Activated CD4-positive, alpha-beta memory T cell treated with anti-CD3 and anti-CD28 coated beads for 36 hours (primary cell): Measurements from ENCODE around the gene CDC37. TPM values are rescaled to one million over a fixed set of nuclear protein-coding genes. Genes with fewer than 3 reads are reported as not detected.

Experiments
- CTCF ChIA-PET: fragments of 350-600 bp; sonication (Branson Sonifier 250); formaldehyde crosslinking; loops from one replicate; lab custom pipeline; 2021; ENCODE audit warnings: antibody characterized with exemption, inconsistent platforms; lab: Charles Lee
- POLR2A ChIA-PET: fragments of 350-600 bp; sonication (Branson Sonifier 250); formaldehyde crosslinking; loops from one replicate; lab custom pipeline; 2021; ENCODE audit warnings: antibody characterized with exemption; lab: Charles Lee
- DNase-seq: peaks from one replicate; pipeline ENCODE4 v3.0.0-alpha.2; 2020
- H3K27ac Mint-ChIP-seq: one replicate; pipeline ENCODE4 v1.8.0; 2021; ENCODE audit warnings: mixed read lengths
- H3K27me3 Mint-ChIP-seq: one replicate; pipeline ENCODE4 v1.8.0; 2021; ENCODE audit warnings: mixed read lengths
- H3K36me3 Mint-ChIP-seq: one replicate; pipeline ENCODE4 v1.8.0; 2021; ENCODE audit warnings: mixed read lengths
- H3K4me1 Mint-ChIP-seq: one replicate; pipeline ENCODE4 v1.8.0; 2021; ENCODE audit warnings: low read depth, mixed read lengths
- H3K4me3 Mint-ChIP-seq: one replicate; pipeline ENCODE4 v1.8.0; 2021; ENCODE audit warnings: mild to moderate bottlenecking, mixed read lengths
- H3K9me3 Mint-ChIP-seq: one replicate; pipeline ENCODE4 v1.8.0; 2021; ENCODE audit warnings: mixed read lengths
- intact Hi-C: fragments of 100-400 bp; cut with micrococcal nuclease; formaldehyde crosslinking; loops from one replicate; pipeline ENCODE4 v1.15.1; 2023
- microRNA-seq: library from miRNA; unstranded; fragments of <30 nt; microRNA quantifications from one replicate; pipeline ENCODE4 v1.2.0, GENCODE V29; 2022; ENCODE audit warnings: borderline number of aligned reads, borderline microRNAs expressed, borderline replicate concordance
- total RNA-seq, 2 experiments: library from RNA; stranded (reverse); gene quantifications; one replicate each; pipeline ENCODE4 v1.2.3, GENCODE V29; 2021

The CDC37 gene
- total RNA-seq, 2 experiments from 2014 or later, result 189 to 207 TPM

GRCh38 chr19:10352764-10353671 lies 50.3 kb downstream of the CDC37 start:
- DNase-seq, result no peak
- intact Hi-C loops, result no loop called here
- no peak overlapping the region for H3K27ac Mint-ChIP-seq
- no peaks in the 10 kb centered on the region for H3K4me1 Mint-ChIP-seq
- no peak overlapping the region for H3K4me3 Mint-ChIP-seq
- no peaks in the 10 kb centered on the region for H3K27me3 Mint-ChIP-seq
- no peaks in the 10 kb centered on the region for H3K9me3 Mint-ChIP-seq
- H3K36me3 Mint-ChIP-seq, result peaks cover 39% of the 10 kb centered on the region
- ChIA-PET CTCF (interaction anchor here (0.6 to 1.1 kb wide), 2 partner anchors 36 to 182 kb away, joined by 3 to 5 read pairs; no protein-coding TSS in a partner anchor), POLR2A (no interaction called here)

- no peak for DNase-seq
- H3K36me3 Mint-ChIP-seq, result peaks cover 8% of the 10 kb centered on the region
- H3K4me3 Mint-ChIP-seq, result no peak overlapping the region
- H3K9me3 Mint-ChIP-seq, result no peaks in the 10 kb centered on the region
- ChIA-PET POLR2A (no interaction called here), CTCF (no interaction called here)
- no peaks in the 10 kb centered on the region for H3K27me3 Mint-ChIP-seq
- H3K27ac Mint-ChIP-seq, result no peak overlapping the region
- intact Hi-C loops, result no loop called here
- no peaks in the 10 kb centered on the region for H3K4me1 Mint-ChIP-seq
Measured at GRCh38 chr19:10346509-10346908, 56.8 kb downstream of the CDC37 start.

GRCh38 chr19:10344780-10345179 lies 58.6 kb downstream of the CDC37 start:
- H3K9me3 Mint-ChIP-seq, result no peaks in the 10 kb centered on the region
- intact Hi-C loops, result no loop called here
- no peak overlapping the region for H3K4me3 Mint-ChIP-seq
- H3K27ac Mint-ChIP-seq, result no peak overlapping the region
- CTCF ChIA-PET, result no interaction called here
- no peaks in the 10 kb centered on the region for H3K27me3 Mint-ChIP-seq
- peaks cover 9% of the 10 kb centered on the region for H3K4me1 Mint-ChIP-seq
- H3K36me3 Mint-ChIP-seq, result no peaks in the 10 kb centered on the region
- POLR2A ChIA-PET, result interaction anchor here (1.2 kb wide), 1 partner anchor 11 kb away, joined by 3 read pairs; no protein-coding TSS in a partner anchor
- no peak for DNase-seq

- CTCF ChIA-PET, result interaction anchor here (0.7 to 1.1 kb wide), 3 partner anchors 10 to 237 kb away, joined by 3 to 4 read pairs (median 3); no protein-coding TSS in a partner anchor
- no peak for DNase-seq
- intact Hi-C loops, result no loop called here
- Mint-ChIP-seq H3K4me1 (peaks cover 19% of the 10 kb centered on the region), H3K27ac (no peak overlapping the region), H3K27me3 (no peaks in the 10 kb centered on the region), H3K4me3 (no peak overlapping the region), H3K9me3 (no peaks in the 10 kb centered on the region), H3K36me3 (no peaks in the 10 kb centered on the region)
- POLR2A ChIA-PET, result no interaction called here
Measured at GRCh38 chr19:10343495-10343894, 59.8 kb downstream of the CDC37 start.

Small RNA genes within 50 kb of the gene (microRNA-seq; reads per million reads assigned to microRNA genes)
- gene MIR1181, result not detected

Other genes with a start within 250 kb of the CDC37 start
- gene DNMT1, start 208.6 kb downstream of the CDC37 start, total RNA-seq, result 100 to 1,000 TPM; 356 to 357 TPM
- 1 to 10 TPM; 9.4 to 9.8 TPM for gene S1PR2, start 172.2 kb downstream of the CDC37 start, total RNA-seq
- 100 to 1,000 TPM; 106 to 115 TPM for gene MRPL4, start 151.3 kb downstream of the CDC37 start, total RNA-seq
- gene ICAM1, start 132.4 kb downstream of the CDC37 start, total RNA-seq, result 10 to 100 TPM; 45.2 to 46.4 TPM
- under 1 TPM; 0.34 to 0.59 TPM for gene ICAM4, start 116.6 kb downstream of the CDC37 start, total RNA-seq
- gene ICAM5, start 113.6 kb downstream of the CDC37 start, total RNA-seq, result 1 to 10 TPM; 1.1 to 1.3 TPM
- gene ZGLP1, start 93.7 kb downstream of the CDC37 start, total RNA-seq, result 1 to 10 TPM in 1 of 2 experiments, under 1 TPM in 1; 0.85 to 2.0 TPM
- 10 to 100 TPM in 1 of 2 experiments, 1 to 10 TPM in 1; 9.9 to 12.2 TPM for gene FDX2, start 87.5 kb downstream of the CDC37 start, total RNA-seq
- gene RAVER1, start 70.0 kb downstream of the CDC37 start, total RNA-seq, result 10 to 100 TPM; 81.5 to 85.0 TPM
- gene ICAM3, start 63.9 kb downstream of the CDC37 start, total RNA-seq, result 100 to 1,000 TPM; 125 to 132 TPM
- gene TYK2, start 23.0 kb downstream of the CDC37 start, total RNA-seq, result 100 to 1,000 TPM; 168 to 186 TPM
- gene PDE4A, start 17.0 kb upstream of the CDC37 start, total RNA-seq, result 10 to 100 TPM; 15.7 to 17.5 TPM
- gene KEAP1, start 99.8 kb upstream of the CDC37 start, total RNA-seq, result 10 to 100 TPM; 68.0 to 71.0 TPM
- under 1 TPM; 0.12 to 0.40 TPM for gene S1PR5, start 113.9 kb upstream of the CDC37 start, total RNA-seq
- 10 to 100 TPM; 23.8 to 26.7 TPM for gene ATG4D, start 140.4 kb upstream of the CDC37 start, total RNA-seq
- 10 to 100 TPM; 46.2 to 52.3 TPM for gene KRI1, start 162.5 kb upstream of the CDC37 start, total RNA-seq
- gene CDKN2D, start 165.4 kb upstream of the CDC37 start, total RNA-seq, result 10 to 100 TPM; 68.6 to 68.8 TPM
- gene AP1M2, start 183.8 kb upstream of the CDC37 start, total RNA-seq, result not detected
- 10 to 100 TPM; 89.3 to 94.6 TPM for gene SLC44A2, start 222.0 kb upstream of the CDC37 start, total RNA-seq